IMR-90 (cell line): ENCODE results near the gene PDZD11.
"Not testable (repeated sequence)": the region's sequence is repeated elsewhere in the genome, so short reads cannot be mapped to it uniquely, and the experiment has no call there.

Experiments
- CEBPB ChIP-seq: IDR thresholded peaks from 2 replicates; pipeline ENCODE4 v1.6.1; 2012; ENCODE audit warnings: low read depth, low read length, improper control_type of control experiment
- CTCF ChIP-seq: conservative IDR thresholded peaks from 2 replicates; pipeline ENCODE4 v1.5.1; 2012; ENCODE audit warnings: mild to moderate bottlenecking, low read depth, low read length, improper control_type of control experiment
- POLR2A ChIP-seq: IDR thresholded peaks from 2 replicates; pipeline ENCODE4 v1.6.1; 2012; ENCODE audit warnings: mild to moderate bottlenecking, low read depth, low read length
- RAD21 ChIP-seq: IDR thresholded peaks from 2 replicates; pipeline ENCODE4 v1.6.1; 2012; ENCODE audit warnings: low read length, improper control_type of control experiment
- RCOR1 ChIP-seq: IDR thresholded peaks from 2 replicates; pipeline ENCODE4 v1.6.1; 2012; ENCODE audit warnings: mild to moderate bottlenecking, low read length, improper control_type of control experiment; ENCODE audit not compliant: insufficient replicate concordance
- USF2 ChIP-seq: fragments of 150-350 bp; IDR thresholded peaks from 2 replicates; pipeline ENCODE4 v1.6.1; 2017; ENCODE audit warnings: mild to moderate bottlenecking, antibody characterized with exemption, low read length, low read depth

- not testable (repeated sequence) for TF ChIP-seq CTCF, POLR2A, RCOR1, CEBPB, USF2, RAD21
Observed at GRCh38 chrX:70243601-70244000, 46.1 kb downstream of the PDZD11 start.
